ENCODE measurements around the gene BCAS4.
"Not testable (repeated sequence)": the region's sequence is repeated elsewhere in the genome, so short reads cannot be mapped to it uniquely, and the experiment has no call there.

Gene BCAS4

GRCh38 chr20:50759678-50760077 is 35.2 kb upstream of the BCAS4 start:
- no peaks in the 10 kb centered on the region for H3K9me3 ChIP-seq (ENCODE audit: control insufficient read depth, low read length)
- H3K4me3 ChIP-seq (ENCODE audit: extremely low read depth, insufficient read depth, low read length, poor library complexity, severe bottlenecking) = no peak overlapping the region
- H3K27ac ChIP-seq (ENCODE audit: low read depth, low read length, severe bottlenecking) = no peak overlapping the region
- peaks cover 18% of the 10 kb centered on the region for H3K4me1 ChIP-seq (ENCODE audit: control insufficient read depth, insufficient read depth, low read length, poor library complexity, severe bottlenecking)
- no peaks in the 10 kb centered on the region for H3K36me3 ChIP-seq (ENCODE audit: control insufficient read depth, insufficient read depth, low read length)
- WGBS, 2 experiments (ENCODE audit: insufficient coverage in 2 of 2) = 86 to 93% methylated on average over 3 to 4 of the region's 5 CpGs

GRCh38 chr20:50762045-50762422 is 32.8 kb upstream of the BCAS4 start:
- Histone ChIP-seq H3K36me3 (ENCODE audit: control insufficient read depth, insufficient read depth, low read length) (no peaks in the 10 kb centered on the region), H3K27ac (ENCODE audit: low read depth, low read length, severe bottlenecking) (peak overlapping the region; percentile 76), H3K4me1 (ENCODE audit: control insufficient read depth, insufficient read depth, low read length, poor library complexity, severe bottlenecking) (peaks cover 18% of the 10 kb centered on the region), H3K9me3 (ENCODE audit: control insufficient read depth, low read length) (no peaks in the 10 kb centered on the region), H3K4me3 (ENCODE audit: extremely low read depth, insufficient read depth, low read length, poor library complexity, severe bottlenecking) (no peak overlapping the region)
- 91 to 98% methylated on average over 5 of the region's 6 CpGs for WGBS, 2 experiments (ENCODE audit: insufficient coverage in 2 of 2)

- Histone ChIP-seq H3K4me1 (ENCODE audit: control insufficient read depth, insufficient read depth, low read length, poor library complexity, severe bottlenecking) (peaks cover 22% of the 10 kb centered on the region), H3K27ac (ENCODE audit: low read depth, low read length, severe bottlenecking) (peak overlapping the region; percentile 76), H3K9me3 (ENCODE audit: control insufficient read depth, low read length) (no peaks in the 10 kb centered on the region), H3K4me3 (ENCODE audit: extremely low read depth, insufficient read depth, low read length, poor library complexity, severe bottlenecking) (no peak overlapping the region), H3K36me3 (ENCODE audit: control insufficient read depth, insufficient read depth, low read length) (no peaks in the 10 kb centered on the region)
- WGBS, 2 experiments (ENCODE audit: insufficient coverage in 2 of 2) = 88 to 90% methylated on average over 10 to 11 of the region's 12 CpGs
Observed at GRCh38 chr20:50762435-50763220, 32.2 kb upstream of the BCAS4 start.

DNA sequence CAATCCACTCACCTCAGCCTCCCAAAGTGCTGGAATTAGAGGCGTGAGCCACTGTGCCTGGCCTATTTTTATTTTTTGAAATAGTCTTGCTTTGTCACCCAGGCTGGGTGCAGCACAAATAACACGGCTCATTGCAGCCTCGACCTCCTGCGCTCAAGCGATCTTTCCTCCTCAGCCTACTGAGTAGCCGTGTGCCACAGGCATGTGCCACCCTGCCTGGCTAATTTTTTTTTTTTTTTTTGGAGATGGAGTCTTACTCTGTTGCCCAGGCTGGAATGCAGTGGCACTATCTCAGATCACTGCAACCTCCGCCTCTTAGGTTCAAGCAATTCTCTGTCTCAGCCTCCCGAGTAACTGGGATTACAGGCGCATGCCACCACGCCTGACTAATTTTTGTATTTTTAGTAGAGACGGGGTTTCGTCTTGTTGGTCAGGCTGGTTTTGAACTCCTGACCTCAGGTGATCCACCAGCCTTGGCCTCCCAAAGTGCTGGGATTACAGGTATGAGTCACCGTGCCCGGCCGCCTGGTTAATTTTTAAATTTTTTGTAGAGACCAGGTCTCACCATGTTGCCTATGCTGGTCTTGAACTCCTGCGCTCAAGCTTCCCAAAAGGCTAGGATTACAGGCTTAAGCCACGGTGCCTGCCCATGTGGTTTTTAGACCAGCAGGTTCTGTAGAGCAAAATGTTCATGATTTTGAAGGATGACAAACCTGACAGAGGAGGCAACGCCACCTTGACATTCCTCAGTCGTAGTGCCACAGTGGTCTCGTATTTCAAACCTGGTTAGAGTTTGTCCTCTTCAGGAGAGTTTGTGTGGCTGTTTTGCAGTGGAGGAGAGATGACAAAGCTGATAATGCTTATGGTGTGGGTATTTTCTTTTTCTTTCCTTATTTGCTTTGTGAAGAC is 31.1 kb upstream of the BCAS4 start:
- 93 to 94% methylated on average over 20 of the region's 20 CpGs for WGBS, 2 experiments (ENCODE audit: insufficient coverage in 2 of 2)
- H3K27ac ChIP-seq (ENCODE audit: low read depth, low read length, severe bottlenecking); H3K36me3 ChIP-seq (ENCODE audit: control insufficient read depth, insufficient read depth, low read length); H3K4me3 ChIP-seq (ENCODE audit: extremely low read depth, insufficient read depth, low read length, poor library complexity, severe bottlenecking); H3K9me3 ChIP-seq (ENCODE audit: control insufficient read depth, low read length): not testable (repeated sequence)
- peaks cover 25% of the 10 kb centered on the region for H3K4me1 ChIP-seq (ENCODE audit: control insufficient read depth, insufficient read depth, low read length, poor library complexity, severe bottlenecking)

GRCh38 chr20:50765251-50765650 is 29.6 kb upstream of the BCAS4 start:
- 94 to 95% methylated on average over 7 to 10 of the region's 10 CpGs for WGBS, 2 experiments (ENCODE audit: insufficient coverage in 2 of 2)
- H3K4me3 ChIP-seq (ENCODE audit: extremely low read depth, insufficient read depth, low read length, poor library complexity, severe bottlenecking); H3K27ac ChIP-seq (ENCODE audit: low read depth, low read length, severe bottlenecking); H3K9me3 ChIP-seq (ENCODE audit: control insufficient read depth, low read length); H3K36me3 ChIP-seq (ENCODE audit: control insufficient read depth, insufficient read depth, low read length): not testable (repeated sequence)
- H3K4me1 ChIP-seq (ENCODE audit: control insufficient read depth, insufficient read depth, low read length, poor library complexity, severe bottlenecking) = peaks cover 25% of the 10 kb centered on the region

GRCh38 chr20:50765674-50766073 is 29.2 kb upstream of the BCAS4 start:
- no peaks in the 10 kb centered on the region for H3K9me3 ChIP-seq (ENCODE audit: control insufficient read depth, low read length)
- peaks cover 25% of the 10 kb centered on the region for H3K4me1 ChIP-seq (ENCODE audit: control insufficient read depth, insufficient read depth, low read length, poor library complexity, severe bottlenecking)
- H3K4me3 ChIP-seq (ENCODE audit: extremely low read depth, insufficient read depth, low read length, poor library complexity, severe bottlenecking) = no peak overlapping the region
- WGBS, 2 experiments (ENCODE audit: insufficient coverage in 2 of 2) = 100% methylated on average over 1 of the region's 3 CpGs; no CpG with 5 or more reads in 1 of the 2 experiments
- H3K36me3 ChIP-seq (ENCODE audit: control insufficient read depth, insufficient read depth, low read length) = no peaks in the 10 kb centered on the region
- H3K27ac ChIP-seq (ENCODE audit: low read depth, low read length, severe bottlenecking) = no peak overlapping the region

- not testable (repeated sequence) for H3K4me3 ChIP-seq (ENCODE audit: extremely low read depth, insufficient read depth, low read length, poor library complexity, severe bottlenecking); H3K36me3 ChIP-seq (ENCODE audit: control insufficient read depth, insufficient read depth, low read length); H3K9me3 ChIP-seq (ENCODE audit: control insufficient read depth, low read length); H3K27ac ChIP-seq (ENCODE audit: low read depth, low read length, severe bottlenecking)
- 62 to 66% methylated on average over 5 to 6 of the region's 10 CpGs for WGBS, 2 experiments (ENCODE audit: insufficient coverage in 2 of 2)
- H3K4me1 ChIP-seq (ENCODE audit: control insufficient read depth, insufficient read depth, low read length, poor library complexity, severe bottlenecking) = peaks cover 15% of the 10 kb centered on the region
Observed at GRCh38 chr20:50766955-50767809, 27.7 kb upstream of the BCAS4 start.

GRCh38 chr20:50768991-50769390 is 25.9 kb upstream of the BCAS4 start:
- 80 to 93% methylated on average over 2 to 3 of the region's 7 CpGs for WGBS, 2 experiments (ENCODE audit: insufficient coverage in 2 of 2)
- not testable (repeated sequence) for H3K27ac ChIP-seq (ENCODE audit: low read depth, low read length, severe bottlenecking); H3K36me3 ChIP-seq (ENCODE audit: control insufficient read depth, insufficient read depth, low read length); H3K4me1 ChIP-seq (ENCODE audit: control insufficient read depth, insufficient read depth, low read length, poor library complexity, severe bottlenecking); H3K9me3 ChIP-seq (ENCODE audit: control insufficient read depth, low read length); H3K4me3 ChIP-seq (ENCODE audit: extremely low read depth, insufficient read depth, low read length, poor library complexity, severe bottlenecking)

GRCh38 chr20:50769551-50770085 is 25.2 kb upstream of the BCAS4 start:
- not testable (repeated sequence) for H3K36me3 ChIP-seq (ENCODE audit: control insufficient read depth, insufficient read depth, low read length); H3K4me3 ChIP-seq (ENCODE audit: extremely low read depth, insufficient read depth, low read length, poor library complexity, severe bottlenecking); H3K9me3 ChIP-seq (ENCODE audit: control insufficient read depth, low read length); H3K4me1 ChIP-seq (ENCODE audit: control insufficient read depth, insufficient read depth, low read length, poor library complexity, severe bottlenecking); H3K27ac ChIP-seq (ENCODE audit: low read depth, low read length, severe bottlenecking)
- WGBS, 2 experiments (ENCODE audit: insufficient coverage in 2 of 2) = 92 to 95% methylated on average over 4 of the region's 12 CpGs

- 100% methylated on average over 2 of the region's 8 CpGs; no CpG with 5 or more reads in 1 of the 2 experiments for WGBS, 2 experiments (ENCODE audit: insufficient coverage in 2 of 2)
- H3K4me3 ChIP-seq (ENCODE audit: extremely low read depth, insufficient read depth, low read length, poor library complexity, severe bottlenecking); H3K27ac ChIP-seq (ENCODE audit: low read depth, low read length, severe bottlenecking); H3K9me3 ChIP-seq (ENCODE audit: control insufficient read depth, low read length); H3K36me3 ChIP-seq (ENCODE audit: control insufficient read depth, insufficient read depth, low read length); H3K4me1 ChIP-seq (ENCODE audit: control insufficient read depth, insufficient read depth, low read length, poor library complexity, severe bottlenecking): not testable (repeated sequence)
Observed at GRCh38 chr20:50771419-50772080, 23.3 kb upstream of the BCAS4 start.

Measured in mesodermal cell (in vitro differentiated cells).